HG03066 (cell line): ENCODE data around the gene ATP10A.

Experiments
- ATAC-seq: cut with Tn5 transposase; IDR thresholded peaks from one replicate; pipeline ENCODE4 v1.9.1; 2021; ENCODE audit warnings: low read depth; ENCODE audit not compliant: unreplicated experiment

The ATP10A gene

DNA sequence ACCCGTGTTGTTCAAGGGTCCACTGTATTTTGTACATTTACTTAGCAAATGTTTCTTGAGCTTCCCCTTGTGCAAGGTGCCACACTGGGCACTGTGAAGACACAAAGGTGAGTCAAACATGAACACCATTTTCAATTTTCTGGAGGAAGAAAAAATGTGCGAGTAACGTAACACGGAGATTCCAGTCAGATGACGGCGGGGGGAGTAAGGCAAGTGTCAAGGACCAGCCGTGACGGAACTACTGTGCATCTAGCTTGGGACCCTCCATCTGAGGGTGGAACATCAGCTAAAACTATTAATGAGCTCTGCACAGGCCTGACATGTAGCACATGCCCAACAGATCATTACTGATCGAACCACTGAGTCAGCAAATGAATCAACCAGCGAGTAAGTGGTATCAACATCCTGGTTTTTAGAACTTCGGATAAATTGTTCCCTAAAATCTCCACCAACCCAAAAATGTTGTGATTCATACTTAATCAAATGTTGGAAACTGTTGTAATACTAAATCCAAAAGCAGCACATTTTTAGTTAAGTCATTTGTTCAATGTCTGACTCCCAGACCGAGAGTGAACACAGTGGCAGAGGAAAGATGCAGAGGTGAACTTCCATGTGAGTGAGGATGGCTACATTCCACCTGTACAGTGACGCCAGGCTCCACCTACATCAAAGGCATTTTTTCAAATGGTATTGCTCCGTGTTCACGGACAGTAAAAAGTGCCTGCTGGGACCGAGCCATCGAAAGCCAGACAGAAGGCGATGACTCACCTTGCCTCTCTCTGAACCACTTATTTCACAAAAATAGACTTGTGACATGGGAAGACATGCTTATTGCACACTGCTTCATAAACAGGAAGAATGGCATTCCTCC lies 172.2 kb downstream of the ATP10A start:
- no peak for ATAC-seq

GRCh38 chr15:25689592-25689991 lies 173.5 kb downstream of the ATP10A start:
- no peak for ATAC-seq

GRCh38 chr15:25688166-25688565 lies 175.0 kb downstream of the ATP10A start:
- no peak for ATAC-seq

DNA sequence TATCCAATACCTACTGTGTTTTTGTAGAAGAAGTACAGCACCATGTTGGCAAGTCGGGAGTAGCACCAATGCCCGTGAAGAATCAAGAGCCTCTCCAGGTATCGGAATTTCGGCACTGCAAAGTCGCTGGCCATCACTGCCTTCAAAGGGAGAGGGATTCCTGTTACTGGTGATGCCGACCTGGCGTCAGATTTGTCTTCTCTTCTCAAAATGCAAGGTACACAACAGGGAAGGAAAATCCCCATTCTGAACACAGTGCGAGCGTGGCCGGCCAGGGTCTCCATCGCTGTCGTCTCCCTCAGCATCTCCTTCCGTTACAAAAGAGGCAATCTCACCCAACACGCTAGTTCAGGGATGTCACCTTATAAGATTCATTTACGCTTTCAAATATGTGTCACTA lies 175.4 kb downstream of the ATP10A start:
- no peak for ATAC-seq

DNA sequence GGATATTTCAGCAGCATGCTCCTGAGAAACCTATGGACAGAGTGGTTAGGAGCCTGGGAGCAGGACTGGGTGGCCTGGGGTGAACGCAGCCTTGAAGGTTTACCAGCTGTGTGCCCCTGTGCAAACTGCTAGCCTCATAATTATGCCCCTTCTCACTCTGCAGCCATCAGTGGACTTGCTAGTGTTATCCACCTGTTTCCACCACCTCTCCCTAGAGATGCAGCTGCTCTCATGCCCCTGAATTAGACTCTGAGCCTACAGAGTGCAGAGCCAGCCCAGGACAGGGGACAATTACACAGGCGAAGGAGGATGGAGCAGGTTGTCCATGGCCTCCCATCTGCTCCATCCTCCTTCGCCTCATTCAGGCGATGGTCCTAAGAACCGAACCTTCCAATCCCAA lies 175.9 kb downstream of the ATP10A start:
- ATAC-seq: no peak

DNA sequence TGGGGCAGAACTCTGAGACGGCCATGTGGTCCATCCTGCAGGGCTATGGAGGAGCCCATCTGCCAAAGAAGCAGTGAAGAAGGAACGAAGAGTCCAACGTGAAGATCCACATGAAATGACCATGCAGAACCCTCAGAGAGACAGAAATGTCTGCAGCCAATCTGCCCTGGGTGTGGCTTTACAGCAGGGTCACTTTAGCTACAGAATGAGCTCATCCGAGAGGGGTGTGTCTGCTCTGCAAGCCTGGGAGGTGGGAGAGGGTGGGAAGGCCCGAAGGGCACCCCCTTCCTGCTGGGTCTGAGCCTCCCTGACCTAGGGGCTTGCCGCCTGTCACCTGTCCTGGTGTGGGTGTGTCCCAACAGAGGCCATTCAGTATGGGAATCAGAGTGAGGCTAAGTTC lies 176.3 kb downstream of the ATP10A start:
- no peak for ATAC-seq

DNA sequence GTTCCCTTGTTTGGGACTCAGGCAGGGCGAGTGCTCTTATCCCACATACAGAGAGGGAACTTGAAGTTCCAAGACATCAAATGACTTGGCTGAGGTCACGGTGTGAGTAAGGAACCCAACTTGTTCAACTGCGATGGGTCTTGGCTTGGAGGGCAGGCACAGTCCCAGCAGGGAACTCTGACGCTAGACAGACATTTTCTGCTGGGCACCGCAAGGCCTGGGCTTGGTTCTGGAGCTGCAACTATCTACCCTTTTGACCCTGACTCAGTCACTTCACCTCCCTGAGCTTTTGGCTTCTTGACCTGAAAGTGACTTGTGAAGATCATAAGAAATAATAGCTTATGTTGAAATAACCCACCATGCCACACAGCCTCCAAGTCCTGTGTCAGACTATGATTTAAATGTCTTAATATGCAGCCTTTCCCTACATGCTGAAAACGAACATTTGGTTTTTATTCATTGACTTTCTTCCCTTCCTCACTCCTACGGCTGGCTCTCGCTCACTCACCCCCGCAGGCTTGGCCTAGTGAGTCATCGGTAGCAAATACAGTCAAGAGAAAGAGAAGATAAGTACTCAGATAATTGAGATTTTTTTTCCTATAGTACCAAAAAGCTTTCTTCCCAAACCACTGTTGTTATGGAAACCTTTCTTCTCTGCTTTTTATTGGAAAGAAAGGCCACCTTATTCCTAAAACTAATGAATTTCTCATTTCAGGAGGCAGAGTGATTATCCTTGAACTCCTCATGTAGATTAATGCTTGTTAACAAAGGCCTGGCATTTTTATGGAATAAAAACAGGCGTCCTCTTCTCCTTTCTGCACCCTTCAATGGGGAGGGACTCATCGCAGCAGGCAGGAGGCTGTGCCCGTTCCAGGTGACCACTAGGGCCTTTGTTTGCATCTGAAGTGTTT lies 178.4 kb downstream of the ATP10A start:
- ATAC-seq: no peak

DNA sequence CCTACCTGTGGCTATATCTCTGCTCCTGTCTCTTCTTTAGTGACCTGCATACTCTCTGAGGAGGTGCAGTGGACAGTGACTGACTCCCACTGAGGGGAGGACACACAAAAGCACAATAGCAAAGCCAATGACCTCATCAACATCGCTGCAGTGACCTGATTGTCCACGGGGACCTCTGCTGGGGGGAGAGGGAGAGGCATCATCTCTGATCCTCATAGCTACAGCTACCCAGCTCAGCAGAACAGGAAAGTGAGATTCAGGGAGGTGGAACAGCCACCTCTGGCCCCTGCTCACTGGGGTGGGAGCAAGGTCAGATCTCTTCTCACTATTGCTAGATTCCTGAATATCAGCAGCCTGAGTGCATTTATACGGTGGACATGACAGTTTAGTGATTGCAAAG lies 179.2 kb downstream of the ATP10A start:
- ATAC-seq: no peak

DNA sequence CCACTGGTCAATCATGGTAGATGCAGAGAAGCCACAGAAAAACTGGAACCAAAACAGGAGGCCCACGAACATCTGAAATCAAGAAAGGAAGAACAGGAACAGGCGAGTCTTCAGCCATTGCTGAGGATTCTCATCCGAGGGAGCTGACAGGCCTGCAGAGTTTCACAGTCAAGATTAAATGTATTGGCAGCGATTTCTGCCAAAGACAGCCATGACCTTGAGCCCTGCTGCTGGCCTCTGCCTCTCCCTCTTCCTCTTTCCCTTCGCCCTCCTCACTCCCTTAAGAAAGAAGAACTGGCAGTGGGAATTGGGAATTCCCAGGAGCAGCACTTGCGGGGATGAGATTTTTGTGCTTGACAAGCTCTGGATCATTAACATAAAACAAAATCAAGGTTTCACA lies 179.7 kb downstream of the ATP10A start:
- no peak for ATAC-seq

- ATAC-seq: no peak
Measured at GRCh38 chr15:25682340-25682739, 180.8 kb downstream of the ATP10A start.

- ATAC-seq: no peak
Measured at GRCh38 chr15:25680686-25681025, 182.5 kb downstream of the ATP10A start.

DNA sequence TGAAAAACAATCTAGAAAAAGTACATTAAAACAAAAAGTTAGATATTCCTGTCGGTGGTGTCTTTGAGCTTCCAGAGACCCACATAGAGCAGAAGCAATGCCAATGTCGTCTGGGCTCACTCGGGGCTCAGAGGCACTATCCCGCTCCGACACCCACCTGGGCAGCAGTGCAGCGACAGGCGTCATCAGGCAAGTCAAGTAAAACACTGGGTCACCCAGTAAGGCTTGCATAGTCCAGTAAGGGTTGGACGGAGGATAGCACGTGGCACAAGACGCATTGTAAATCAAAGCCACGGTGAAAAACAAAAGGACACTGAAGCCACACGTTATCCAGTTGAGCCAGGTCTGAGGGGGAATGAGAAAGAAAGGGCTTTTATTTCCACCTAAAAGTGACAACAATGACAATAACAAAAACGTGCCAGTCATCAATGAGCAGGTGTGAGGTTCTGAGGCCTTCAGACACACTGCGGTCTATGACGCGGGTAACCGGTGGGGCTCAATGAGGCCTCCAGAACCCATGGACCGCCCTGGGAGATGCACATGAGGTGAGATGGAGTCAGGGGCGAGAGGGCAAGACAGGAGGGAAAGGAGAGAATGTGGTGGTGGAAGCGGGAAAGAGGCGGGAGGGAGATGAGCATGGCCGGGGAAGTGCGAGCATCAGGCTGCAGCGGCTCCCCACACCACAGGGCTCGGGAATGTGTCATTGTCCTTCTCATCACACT lies 183.0 kb downstream of the ATP10A start:
- ATAC-seq: no peak

DNA sequence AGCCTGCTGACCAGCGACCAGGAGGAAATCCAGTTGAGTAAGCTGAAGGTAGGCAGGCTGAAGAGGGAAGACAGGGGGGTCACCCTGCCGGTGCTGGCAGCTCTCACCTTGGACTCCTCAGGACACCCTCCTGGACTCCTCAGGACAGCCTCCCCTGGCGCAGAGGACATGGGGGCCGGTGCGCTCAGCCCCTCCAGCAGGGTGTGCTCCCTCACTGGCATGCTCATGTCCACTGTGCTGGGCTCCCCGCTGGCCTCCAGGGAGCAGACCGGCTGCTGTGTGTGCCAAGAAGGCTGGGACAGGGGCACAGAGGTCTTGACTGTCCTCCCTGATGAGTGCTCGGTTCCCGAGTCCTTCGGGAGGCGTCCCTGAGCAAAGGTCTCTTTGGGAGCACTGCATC lies 183.6 kb downstream of the ATP10A start:
- no peak for ATAC-seq

- no peak for ATAC-seq
Measured at GRCh38 chr15:25678500-25678855, 184.6 kb downstream of the ATP10A start.

DNA sequence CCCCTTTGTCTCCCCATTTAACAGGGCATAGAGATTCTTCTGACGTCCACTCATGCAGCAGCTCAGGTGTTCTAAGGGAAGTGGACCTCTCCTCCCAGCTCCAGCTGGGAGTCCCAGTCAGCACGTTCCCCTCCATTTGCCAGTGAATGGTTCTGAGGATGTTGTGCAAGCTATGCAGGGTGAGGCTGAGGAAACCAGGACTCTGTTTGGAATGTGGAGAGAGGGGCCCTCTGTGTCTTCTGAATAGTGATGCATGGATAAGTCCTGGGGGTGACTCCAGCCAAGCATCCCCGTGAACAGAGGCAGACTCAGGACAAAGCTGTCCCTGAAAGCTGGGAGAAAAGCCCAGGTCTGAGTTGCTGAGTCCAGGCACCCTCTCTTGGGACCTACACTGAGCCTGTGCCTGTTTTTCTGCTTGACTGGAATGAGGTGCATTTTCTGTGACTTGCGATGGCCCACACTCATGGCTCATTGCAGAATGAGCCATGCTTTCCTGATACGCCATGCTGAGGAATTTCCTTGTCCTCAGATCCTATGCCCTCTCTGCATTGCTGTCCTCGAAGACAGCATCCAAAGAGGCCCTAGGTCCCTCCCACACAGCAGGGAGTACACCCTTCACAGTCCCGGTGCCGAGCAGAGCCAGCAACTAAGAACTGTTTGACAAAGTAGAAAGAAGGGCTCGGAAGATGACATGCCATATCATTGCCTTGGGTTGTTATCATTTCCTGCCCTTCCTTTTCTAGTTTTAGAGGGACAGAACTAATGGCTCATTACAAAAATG lies 185.2 kb downstream of the ATP10A start:
- no peak for ATAC-seq

DNA sequence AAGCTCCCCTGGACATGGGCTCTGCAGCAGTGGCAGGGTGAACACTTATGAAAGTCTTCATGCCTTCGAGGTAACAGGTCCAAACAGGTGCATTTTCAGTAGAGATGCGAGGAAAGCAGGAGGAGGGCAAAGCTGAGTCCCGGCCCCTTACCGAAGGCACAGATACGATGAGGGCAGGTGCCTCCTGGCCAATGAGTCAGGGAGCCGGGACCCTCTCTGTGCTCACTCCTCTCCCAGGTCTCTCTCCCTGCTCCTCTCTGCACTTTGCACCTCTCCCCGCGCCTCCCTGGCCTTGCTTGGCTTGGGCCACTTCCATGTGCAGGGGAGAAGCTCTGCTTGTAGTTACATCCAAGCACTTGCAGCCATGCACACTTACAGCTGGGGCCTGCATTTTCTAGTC lies 187.1 kb downstream of the ATP10A start:
- ATAC-seq: no peak

DNA sequence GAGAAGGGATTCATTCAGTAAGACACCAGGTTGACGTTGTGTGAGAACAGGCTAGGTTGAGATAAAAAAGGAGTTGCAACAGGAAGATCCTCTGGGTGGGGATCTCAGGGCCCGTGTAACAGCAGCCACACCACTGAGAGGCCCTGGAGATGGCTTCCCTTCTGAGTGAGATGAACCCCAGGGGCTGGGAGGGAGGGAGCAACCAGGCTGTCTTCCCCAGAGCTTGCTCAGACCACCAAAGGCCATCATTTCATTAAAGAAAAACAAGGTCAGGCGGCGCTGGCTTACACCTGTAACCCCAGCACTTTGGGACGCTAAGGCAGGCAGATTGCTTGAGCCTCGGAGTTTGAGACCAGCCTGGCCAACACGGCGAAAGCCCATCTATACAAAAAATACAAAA lies 187.7 kb downstream of the ATP10A start:
- no peak for ATAC-seq

DNA sequence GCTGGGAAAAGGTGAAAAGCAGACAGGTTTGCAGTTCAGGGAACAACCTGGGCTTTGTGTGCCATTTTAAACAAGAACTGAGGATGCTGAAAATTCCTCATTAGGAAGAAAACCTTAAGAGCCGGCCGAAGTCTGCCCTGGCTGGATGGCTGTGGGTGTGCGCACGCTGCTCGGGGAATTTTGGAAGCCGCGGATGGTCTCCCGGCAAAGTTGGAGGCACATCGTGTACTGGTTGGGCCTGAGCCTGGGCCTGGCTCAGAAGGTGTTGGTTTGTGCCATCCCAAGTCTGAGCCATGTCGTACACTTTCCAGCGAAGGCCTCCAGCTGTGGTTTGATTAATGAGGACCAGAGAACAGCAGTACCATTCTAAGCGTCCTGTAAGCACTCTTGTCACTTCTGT lies 188.2 kb downstream of the ATP10A start:
- ATAC-seq: no peak

GRCh38 chr15:25673972-25674371 lies 189.2 kb downstream of the ATP10A start:
- no peak for ATAC-seq

- no peak for ATAC-seq
Measured at GRCh38 chr15:25673351-25673750, 189.8 kb downstream of the ATP10A start.
